NCI-H524 (cell line): Measurements from ENCODE around the gene KDM1B.
"Not testable (repeated sequence)": the region's sequence is repeated elsewhere in the genome, so short reads cannot be mapped to it uniquely, and the experiment has no call there.

Experiments
- DNase-seq, 2 experiments: peaks; one replicate each; lab custom pipeline; 2025; lab: John Stamatoyannopoulos, UW

The KDM1B gene

DNA sequence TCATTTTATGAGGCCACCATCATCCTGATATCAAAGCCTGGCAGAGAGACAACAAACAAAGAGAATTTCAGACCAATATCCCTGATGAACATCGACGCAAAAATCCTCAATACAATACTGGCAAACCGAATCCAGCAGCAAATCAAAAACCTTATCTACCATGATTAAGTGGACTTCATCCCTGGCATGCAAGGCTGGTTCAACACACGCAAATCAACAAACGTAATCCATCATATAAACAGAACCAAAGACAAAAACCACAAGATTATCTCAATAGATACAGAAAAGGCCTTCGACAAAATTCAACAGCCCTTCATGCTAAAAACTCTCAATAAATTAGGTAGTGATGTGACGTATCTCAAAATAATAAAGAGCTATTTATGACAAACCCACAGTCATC is 76.6 kb downstream of the KDM1B start:
- not testable (repeated sequence) for DNase-seq

GRCh38 chr6:18233770-18234169 is 78.5 kb downstream of the KDM1B start:
- DNase-seq: not testable (repeated sequence)

- DNase-seq: no peak
Observed at GRCh38 chr6:18234564-18234963, 79.3 kb downstream of the KDM1B start.

DNA sequence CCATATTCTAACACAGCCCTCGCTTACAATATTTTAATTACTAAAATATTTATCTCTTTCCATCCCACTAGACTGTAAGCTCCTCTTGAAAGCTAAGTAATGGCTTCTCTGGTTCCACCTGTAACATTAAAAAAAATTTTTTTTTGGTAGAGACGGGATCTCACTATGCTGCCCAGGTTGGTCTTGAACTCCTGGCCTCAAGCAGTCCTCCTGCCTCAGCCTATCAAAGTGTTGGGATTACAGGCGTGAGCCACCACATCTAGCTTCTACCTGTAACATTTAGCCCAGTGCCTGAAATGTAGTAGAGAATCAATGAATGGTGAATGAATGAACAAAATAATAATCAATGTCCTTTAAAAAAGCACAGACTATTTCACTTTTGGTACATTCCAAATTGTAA is 80.3 kb downstream of the KDM1B start:
- no peak for DNase-seq

- DNase-seq: no peak
Observed at GRCh38 chr6:18237167-18237566, 81.9 kb downstream of the KDM1B start.

DNA sequence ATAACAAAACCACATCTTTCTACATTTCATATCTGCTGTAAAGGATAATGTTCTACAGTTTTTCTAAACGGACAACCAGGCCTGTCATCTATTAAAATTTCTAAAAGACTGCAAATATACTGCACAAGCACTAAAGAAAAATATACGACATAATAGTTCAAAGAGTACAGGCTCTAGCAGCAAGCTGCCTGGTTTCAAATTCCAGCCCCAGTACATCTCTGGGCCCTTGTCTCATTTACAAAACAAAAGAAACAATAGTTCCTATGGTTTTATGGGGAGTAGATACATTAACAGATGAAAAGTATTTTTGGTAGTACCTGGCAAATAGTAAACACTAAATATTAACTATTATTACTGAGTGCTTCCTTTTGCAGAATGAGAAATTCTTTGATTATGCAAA is 85.0 kb downstream of the KDM1B start:
- DNase-seq: no peak

DNA sequence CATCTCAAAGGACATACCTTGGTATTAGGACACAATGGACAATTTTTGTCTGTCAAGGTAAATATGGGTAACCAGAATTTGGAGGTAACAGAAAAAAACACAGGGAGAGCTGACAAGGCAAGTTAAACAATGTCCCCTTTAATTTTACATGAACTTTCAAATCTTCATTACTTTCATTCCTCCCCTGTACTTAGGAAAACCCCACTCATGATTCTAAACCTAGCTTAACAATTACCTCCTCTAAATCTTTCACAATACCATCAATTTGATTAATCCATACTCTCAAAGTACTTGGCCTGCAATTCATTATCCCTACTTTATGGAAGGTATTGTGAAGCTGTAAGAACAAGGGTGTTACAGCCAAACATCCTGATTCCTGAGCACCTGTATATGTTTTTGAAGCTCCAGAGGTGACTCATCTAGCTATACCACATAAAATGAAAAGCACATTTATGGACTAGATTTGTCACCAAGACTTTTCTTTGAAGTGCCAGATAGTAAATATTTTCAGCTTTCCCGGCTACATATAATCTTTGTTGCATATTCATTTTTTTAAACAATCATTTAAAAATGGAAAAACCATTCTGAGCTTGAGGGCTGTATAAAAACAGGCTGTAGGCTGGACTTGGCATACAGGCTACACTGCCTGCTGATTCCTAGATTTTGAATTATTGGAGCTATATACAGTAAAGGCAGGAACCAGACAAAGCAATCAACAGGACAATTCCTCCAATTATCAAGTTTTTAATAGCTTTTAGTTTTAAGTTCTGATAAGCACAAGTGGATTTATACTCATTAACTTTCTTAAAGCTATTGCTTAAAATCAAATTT is 86.2 kb downstream of the KDM1B start:
- no peak for DNase-seq

- DNase-seq: no peak
Observed at GRCh38 chr6:18242062-18242851, 87.0 kb downstream of the KDM1B start.

DNA sequence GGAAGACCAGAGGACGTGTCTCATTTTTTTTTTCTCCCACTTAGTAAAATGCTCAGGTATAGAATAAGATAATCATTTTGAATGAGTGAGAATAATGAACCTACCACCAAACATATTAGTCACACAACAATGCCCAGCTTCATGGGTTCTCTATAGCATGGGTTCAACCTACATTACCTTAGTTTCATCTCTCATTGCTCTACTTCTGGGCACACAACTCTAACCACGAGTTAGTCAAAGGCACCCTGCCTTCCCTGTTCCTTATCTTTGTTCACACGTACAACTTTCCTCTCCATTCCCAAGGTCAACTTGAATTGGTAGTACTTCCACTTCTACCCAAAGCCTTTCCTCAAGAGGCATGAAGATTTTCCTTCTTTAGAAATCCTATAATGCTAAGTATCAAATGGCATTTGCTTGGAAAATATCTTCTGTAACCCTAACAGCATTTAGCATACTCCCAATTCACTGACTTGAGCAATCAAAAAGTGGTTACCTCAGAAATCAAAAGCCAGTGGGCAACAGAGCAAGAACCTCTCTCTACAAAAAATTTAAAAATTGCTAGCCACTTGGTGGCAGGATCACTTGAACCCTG is 88.2 kb downstream of the KDM1B start:
- no peak for DNase-seq

DNA sequence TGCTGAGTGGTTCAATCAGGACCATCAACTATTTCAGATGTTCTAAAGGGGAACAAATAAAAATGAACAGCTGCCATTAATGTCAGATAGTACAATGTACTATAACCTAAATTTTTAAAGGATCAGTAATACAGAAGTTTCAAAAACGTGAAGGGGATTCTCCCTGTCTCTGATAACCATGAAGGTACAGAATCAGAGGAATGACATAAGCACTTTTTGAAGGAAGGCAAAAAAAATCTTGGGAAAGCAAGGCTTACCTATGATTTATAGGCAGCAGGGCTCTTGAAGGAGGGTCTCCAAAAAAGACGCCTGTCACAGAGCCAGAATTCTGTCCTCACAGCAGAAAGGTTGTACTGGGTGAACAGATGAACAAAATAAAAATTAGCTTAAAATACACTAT is 89.0 kb downstream of the KDM1B start:
- no peak for DNase-seq

- DNase-seq: no peak
Observed at GRCh38 chr6:18245079-18245478, 89.9 kb downstream of the KDM1B start.

DNA sequence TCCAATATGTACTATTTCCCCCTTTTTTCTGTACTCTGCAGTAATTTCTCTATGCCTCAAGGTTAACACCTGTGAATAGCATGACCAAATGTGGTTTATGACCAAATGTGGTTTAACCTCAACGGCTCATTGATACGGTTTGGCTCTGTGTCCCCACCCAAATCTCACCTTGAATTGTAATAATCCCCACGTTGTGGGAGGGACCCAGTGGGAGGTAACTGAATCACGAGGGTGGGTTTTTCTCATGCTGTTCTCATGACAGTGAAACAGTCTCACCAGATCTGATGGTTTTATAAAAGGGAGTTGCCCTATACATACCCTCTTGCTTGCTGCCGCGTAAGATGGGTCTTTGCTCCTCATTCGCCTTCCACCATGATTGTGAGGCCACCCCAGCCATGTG is 90.4 kb downstream of the KDM1B start:
- DNase-seq: no peak

DNA sequence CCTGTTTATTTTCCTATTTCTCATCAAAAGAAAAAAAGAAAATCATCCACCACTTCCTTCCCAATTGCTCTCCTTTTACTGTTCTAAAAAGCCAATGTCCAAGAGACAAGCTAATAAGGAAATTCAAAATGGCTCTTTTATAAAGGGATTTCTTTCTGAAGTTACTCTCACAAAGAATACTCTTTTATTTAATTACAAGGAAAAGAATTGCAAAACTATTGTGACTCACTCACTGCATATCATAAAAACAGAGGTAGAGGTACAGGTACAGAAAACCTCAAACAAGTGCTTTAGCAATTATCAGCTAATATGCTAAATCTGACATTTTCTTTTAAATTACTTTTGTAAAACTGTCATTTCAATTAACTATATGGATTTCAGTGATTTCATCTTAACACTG is 91.0 kb downstream of the KDM1B start:
- DNase-seq: no peak

GRCh38 chr6:18247002-18247401 is 91.8 kb downstream of the KDM1B start:
- DNase-seq: no peak

DNA sequence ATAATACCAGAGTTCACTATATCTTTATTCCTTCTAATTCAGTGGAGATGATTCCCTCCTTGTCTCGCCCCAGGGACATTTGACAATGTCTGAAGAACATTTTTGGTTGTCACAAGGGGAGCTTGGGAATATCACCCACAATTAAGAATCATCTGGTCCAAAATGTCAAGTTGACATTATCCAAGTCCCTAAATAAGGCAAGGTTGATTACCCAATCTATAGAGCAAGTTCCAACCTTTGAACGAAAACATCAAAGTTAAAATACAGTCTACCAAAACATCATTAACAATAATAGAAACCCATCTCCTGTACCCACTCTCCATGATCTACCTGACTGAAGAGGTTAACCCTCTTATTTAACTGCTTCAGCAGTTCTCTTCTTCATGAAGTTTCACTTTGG is 93.5 kb downstream of the KDM1B start:
- no peak for DNase-seq

- no peak for DNase-seq
Observed at GRCh38 chr6:18249271-18249670, 94.0 kb downstream of the KDM1B start.

GRCh38 chr6:18253635-18254034 is 98.4 kb downstream of the KDM1B start:
- DNase-seq: no peak

DNA sequence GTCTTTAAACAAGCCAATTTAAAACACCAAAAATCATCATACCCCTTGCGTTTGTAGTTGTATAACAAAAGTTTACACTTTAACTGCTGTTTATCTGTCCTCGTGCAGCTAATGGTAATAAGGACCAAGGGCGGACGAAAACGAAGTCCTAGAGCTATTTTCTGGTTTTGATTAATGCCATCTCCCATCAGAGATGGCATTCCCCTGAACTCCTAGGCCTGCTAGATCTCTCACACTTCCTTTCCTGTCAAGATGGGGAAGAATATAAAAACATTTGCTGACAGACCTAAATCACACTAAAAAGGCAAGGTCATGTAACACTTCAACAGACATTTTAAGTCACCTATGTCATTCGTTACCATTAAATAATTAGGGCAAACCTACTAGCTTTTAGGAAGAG is 99.6 kb downstream of the KDM1B start:
- DNase-seq: no peak

GRCh38 chr6:18259675-18260447 is 104.6 kb downstream of the KDM1B start:
- DNase-seq: no peak

- DNase-seq: peak in 1 of 2 experiments; percentile 16
Observed at GRCh38 chr6:18260448-18261106, 105.4 kb downstream of the KDM1B start.

DNA sequence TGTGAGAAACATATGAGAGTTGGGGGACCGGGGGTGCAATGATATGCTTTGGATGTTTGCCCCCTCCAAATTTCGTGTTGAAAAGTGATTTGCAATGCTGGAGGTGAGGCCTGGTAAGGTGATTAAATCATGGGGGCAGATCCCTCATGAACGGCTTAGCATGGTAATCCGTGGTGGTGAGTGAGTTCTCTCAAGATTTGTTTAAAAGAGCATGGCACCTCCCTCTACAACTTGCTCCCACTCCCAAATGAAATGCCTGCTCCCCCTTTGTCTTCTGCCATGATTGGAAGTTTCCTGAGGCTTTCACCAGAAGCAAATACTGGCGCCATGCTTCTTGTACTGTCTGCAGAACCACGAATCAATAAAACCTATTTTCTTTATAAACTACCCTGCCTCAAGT is 106.7 kb downstream of the KDM1B start:
- DNase-seq: peak in 1 of 2 experiments; percentile 38
